Measurements from ENCODE around the gene PRR22.

The PRR22 gene

DNA sequence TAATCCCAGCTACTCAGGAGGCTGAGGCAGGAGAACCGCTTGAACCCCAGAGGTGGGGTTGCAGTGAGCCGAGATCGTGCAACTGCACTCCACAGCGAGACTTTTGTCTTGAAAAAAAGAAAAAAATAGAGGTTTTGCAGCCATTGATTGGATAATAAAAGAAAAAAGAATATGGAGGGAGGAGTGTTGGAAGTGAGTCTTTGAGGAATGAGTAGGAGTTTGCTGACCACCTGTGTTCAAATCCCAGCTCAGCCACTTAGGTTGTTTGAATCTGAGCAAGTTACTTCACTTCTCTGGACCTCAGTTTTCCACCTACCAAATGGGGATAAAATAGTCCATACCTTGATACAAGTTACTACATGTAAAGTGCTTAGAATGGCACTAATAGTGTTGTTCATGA is 26.6 kb upstream of the PRR22 start:
- DNase-seq, result no peak

DNA sequence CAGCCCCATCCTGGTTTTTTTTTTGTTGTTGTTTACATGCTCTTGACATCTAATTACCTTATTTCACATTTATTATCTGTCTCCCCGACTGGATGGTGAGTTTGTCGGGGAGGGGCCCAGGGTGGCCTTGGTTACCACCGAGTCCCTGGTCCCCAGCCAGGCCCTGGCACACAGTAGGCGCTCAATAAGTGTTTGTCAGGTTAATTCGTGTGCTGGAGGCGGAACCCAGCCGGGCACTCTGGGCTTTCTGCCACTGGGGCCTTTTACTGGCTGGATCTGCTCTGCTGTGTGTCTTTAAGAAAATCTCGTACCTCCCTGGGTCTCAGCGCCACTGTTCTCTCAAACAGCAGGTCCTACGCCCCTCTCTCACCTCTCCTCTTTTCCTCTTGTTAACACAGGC is 24.9 kb upstream of the PRR22 start:
- no peak for DNase-seq

DNA sequence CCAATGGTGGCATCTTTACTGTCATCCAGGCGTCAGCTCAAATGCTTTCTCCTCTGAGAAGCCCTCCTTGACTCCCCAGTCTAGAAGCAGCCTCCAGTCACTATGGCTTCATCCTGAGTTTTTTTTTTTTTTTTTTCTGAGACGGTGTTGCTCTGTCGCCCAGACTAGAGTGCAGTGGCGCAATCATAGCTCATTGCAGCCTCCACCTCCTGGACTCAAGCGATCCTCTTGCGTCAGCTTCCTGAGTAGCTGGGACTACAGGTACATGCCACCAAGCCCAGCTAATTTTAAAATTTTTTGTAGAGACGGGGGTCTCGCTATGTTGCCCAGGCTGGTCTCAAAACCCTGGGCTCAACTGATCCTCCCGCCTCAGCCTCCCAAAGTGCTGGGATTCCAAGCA is 24.5 kb upstream of the PRR22 start:
- DNase-seq, result no peak

DNA sequence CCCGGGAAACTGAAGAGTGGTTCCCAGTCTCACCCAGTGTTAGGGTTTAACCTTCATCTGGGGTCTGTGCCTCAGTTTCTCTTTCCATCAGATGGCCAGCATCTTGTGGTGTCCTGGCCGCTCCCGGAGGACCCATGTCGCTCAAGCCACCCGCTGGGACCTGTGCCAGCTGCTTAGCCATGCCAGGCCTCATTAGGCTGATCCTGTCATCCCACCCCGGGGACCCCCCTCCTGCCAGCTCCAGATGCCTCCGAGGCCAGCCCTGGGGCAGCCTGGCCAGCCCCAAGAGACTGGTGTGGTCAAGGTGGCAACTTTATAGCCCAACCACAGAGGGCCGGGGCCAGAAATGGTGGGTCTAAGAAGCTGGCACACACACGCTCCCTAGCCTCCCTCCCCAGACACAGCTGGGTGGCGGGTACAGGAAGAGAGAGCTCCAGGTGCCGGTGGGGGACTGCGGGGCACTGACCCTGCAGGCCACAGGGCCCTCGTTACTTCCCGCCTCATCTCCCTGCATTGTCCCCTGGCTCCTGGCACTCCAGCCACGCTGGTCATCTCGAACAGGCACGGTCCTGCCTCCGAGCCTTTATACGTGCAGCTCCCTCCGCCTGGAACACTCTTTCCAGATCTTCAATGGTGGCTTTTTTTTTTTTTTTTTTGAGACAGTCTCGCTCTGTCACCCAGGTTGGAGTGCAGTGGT is 23.7 kb upstream of the PRR22 start:
- DNase-seq, result no peak

DNA sequence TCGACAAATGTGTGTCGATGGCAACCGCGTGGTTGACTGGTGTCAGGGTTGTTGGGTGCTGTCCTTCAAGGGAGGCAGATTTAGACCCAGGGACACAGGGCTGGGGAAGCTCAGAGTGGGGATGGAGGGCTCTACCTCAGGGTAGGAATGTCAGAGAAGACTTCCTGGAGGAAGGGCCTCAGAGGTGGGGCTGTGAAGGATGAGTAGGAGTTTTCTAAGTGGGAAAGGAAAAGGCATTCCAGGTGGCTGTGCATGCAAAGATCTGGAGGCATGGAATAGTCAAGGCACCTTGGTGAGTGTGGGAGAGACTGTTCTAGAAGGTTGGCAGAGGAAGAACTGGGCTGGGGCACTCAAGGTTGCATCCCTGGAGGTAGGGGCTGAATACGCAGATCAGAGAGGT is 22.4 kb upstream of the PRR22 start:
- no peak for DNase-seq

DNA sequence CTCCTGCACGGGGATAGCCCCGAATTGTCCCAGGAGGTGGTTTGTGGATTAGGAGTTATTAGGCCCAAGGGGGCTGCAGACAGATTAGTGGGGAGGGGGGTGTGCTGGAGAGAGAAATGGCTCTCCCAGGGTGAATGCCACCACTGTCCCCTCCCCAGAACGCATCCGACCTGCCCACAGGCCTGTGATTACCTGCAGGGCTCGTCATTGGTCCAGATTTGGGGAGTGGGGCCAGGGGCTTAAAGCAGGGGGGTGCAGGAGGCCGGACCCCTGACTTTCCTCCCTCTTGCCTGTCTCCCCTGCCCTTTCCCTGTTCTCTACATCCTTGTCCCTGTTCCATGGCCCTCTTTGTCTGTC is 21.6 kb upstream of the PRR22 start:
- no peak for DNase-seq

DNA sequence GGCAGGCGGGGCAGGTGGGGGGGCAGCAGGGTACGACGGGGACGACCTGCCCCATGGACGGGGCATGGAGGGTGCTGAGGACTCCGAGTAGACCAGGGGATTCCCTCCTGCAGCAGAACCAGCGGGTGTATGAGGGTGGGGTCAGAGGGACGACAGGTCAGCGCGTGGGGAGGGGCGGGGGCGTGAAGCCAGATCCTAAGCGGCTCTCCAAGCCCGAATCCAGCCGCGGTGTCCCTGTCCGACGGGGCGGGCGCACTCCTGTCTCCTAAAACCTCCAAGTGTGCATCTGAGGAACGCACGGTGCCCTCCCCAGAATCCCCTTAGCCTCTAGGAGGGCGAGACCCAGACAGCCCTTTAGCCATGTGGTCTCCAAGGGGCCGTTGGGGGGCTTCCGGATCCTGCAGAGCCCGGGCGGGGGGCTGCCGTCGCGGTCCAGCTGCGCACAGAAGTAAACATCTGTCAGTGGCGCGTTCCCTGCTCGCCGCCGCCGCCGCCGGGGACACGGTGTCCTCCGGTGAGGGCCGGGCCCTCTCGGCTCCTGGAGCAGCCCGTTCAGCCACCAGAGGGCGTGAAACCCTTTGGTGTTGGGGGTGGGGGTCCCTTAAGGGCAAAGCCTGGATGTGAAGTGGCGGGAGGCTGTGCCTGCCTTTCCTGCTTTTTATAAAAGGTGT is 21.1 kb upstream of the PRR22 start:
- DNase-seq, result no peak

DNA sequence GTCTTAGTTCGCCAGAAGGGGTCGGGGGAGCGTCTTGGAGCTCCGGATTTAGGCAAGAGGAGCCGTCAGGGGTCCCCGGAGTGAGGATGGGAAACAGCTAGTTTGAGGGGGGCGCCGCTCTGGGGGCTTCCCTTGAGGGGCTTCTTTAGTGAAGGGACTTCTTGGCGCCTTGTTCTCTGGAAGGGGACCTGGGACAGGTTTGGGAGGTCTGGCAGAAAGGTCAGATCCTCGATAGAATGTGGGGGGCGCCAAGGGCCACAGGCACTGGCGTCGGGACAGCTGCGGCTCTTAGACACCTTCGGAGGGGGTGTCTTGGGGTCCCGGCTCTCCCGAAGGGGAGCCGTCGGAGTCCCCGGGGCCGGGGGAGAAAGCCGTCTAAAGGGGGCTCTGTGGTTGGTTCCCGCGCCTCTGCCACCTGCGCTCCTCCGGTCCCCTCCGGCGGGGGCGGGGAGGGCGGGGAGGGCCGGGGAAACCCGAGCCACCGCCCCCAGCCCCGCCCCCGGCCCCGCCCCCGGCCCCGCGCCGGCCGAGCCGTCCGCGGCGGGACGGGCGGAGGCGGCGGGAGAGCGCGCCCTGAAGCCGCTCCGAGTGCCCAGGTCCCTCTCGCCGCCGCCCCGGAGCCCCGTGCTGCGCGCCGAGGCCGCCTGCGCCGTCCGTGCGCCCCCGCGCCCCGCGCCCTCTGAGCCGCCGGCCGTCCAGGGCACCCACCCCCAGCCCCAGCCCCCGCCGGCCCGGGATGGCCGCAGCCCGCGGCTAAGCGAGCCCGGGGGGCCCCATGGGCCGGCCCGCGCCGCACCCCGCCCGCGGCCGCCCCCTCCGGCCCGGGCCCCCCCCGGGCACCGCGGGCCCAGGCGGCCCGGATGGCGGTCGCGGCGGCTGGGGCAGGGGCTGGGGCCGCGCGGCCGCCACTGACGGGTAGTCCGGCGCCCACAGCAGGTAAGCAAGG is 20.2 kb upstream of the PRR22 start, which contains the start of gene NRTN:
Gene NRTN (plus strand): TSS at position 552 of the 946 bp plus-strand sequence. CDS start 19,099 bp downstream, outside the sequence.
- DNase-seq, result no peak

DNA sequence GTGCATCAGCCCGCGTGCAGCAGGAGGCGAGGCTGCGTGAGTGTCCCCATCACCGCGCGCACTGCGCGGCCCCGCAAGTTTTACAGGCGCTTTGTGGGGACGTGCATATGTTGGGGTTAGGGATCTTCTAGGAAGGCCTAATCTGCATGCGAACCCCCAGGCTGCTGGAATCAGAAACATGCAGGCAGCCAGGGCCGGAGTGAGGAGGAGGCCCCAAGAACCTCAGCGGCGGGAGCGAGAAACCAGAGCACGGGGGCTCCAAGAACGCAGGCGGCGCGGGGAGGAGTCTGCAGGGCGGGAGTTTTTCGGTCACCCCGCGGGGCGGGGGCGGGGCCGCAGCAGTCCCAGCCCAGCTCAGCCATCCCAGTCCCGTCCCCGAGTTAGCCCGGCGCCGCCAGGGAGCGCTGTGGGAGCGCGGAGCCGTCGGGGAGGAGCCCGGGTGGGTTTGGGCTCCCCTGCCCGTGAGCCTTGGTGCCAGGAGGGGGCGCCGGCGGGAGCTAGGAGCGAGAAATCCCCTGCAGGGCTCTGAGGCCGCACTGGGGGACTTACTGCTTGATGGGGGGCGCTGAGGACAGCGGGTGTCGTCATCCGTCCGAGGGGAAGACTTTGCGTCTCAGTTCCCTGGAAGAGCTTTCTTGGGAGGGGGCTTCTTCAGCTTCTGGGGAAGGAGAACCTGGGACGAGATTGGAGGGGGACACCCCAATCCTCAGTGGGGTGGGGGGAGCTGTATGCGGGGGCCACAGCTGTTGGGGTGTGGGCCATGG is 19.4 kb upstream of the PRR22 start:
- peak; percentile 30 for DNase-seq

DNA sequence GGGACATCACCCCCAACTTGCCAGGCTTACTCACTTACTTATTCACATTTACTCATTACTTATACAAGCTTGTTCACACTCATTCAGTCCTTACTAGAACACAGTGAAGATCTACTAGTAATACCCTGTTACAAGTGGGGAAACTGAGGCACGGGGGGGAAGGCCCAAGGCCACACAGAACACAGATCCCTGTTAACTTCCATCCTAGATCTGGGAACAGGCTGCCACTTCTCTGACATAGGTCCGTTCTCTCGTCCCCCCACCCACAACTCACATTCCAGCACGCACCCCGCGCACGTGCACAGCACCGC is 18.9 kb upstream of the PRR22 start:
- DNase-seq, result no peak

DNA sequence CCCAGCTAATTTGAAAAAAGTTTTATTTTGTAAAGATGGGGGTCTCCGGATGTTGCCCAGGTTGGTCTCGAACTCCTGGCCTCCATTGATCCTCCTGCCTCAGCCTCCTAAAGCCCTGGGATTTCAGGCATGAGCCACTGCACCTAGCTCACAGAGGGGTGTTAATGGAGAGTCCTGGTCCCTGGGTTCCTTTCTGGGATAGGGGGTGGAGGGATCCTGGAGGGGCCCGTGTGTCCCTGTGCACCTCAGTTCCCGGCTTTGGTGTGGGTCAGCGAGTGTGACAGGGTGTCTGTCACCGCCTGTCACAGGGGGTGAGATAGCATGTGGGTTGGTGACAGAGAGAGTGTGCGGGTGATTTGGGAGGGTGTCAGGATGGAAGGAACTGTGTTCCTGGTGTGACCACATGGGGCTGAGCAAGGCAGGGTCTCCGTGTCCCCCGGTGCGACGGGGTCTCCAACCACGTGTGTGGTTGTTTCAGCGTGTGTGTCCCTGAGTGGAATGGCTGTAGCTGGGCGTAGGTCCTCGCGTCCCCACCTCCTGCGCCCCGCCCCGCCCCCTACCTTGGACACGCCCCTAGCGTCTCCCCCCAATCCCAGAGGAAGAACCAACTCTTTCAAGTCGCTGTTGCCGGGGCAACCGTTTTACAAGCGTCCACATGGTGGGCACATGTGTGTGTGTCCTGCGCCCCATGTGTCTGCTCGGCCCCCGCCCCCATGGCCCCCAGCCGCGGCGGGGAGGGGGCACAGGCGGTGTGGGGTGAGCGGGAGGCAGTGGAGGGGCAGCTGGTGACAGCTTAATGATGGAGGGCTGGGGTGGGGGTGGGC is 17.5 kb upstream of the PRR22 start:
- DNase-seq, result no peak

DNA sequence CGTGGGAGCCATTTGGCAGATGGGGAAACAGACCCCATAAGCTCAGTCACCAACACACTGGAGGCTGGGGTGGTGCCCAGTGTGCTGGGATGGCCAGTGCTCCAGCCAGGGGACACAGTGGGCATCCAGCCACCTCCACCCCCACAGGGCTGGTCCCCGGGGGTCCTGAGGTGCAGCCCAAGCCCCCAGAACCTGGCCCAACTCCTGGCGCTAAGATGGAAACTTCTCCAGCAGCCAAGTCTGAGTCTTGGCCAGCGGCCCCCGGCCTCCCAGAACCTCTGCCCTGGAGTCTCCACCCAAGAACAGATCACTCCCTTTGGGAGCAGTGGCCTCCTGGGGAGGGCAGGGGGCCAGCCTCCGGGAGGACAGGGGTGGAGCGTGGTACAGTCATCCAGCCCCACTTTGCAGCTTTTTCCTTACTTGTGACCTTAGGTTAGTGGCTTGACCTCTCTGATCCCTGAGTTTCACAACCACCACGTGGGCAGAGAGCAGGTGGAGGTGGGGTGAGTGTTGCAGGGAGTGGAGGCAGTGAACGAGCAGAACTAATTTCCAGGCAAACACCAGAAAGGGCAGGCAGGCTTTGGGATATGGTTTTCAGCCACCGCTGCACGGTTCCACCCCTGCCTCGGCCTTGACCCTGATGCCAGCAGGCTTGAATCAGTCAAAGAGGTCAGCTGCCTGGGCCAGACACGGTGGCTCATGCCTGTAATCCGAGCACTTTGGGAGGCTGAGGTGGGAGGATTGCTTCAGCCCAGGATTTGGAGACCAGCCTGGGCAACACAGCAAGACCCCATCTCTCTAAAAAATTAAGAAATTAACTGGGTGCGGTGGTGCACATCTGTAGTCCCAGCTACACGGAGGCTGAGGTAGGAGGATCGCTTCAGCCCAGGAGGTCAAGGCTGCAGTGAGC is 16.1 kb upstream of the PRR22 start:
- no peak for DNase-seq

DNA sequence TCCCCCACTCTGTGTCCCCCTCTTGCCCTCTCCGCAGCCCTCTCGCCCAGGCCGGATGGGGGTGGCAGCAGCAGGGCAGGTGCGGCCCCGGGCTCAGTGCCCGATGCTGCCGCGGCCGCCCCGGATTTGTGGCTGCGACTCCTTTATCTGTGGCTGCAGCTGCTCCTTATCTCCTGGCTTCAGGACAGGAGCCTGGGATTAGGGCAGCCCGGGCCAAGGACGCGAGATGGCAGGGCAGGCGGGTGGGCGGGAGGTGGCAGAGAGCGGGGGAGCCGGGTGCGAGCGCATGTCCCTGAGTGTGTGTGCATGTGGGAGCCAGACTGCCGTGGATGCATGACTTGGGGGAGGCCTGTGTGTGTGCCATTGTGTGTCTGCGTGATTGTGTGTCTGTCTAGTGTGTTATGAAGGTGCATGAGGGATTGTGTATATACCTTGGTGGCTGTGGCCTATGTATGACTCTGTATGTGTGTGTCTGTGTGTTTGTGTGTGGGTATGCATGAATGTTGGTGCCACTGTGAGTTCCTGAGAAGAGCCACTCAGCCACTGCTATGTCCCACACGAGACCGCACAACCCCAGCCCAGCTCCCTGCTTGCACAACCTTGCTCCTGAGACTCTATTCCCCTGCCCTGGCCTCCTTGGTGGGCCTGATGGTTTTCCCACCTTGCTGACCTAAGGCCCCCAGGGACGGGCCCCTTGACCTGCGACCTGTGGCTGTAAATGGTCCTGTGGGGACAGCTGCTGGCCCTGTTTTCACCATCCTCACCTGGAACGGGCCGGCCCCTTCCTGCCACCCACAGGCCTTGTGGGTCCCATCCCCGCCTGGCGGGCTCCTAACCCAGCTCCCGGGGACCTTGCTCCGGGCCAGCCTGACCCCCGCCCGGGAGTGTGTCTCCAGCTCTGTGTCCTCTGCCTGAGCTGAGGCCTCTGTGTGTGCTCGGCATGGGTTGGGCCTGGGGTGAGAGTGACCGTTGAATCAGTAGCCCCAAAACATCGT is 15.0 kb upstream of the PRR22 start:
- no peak for DNase-seq

DNA sequence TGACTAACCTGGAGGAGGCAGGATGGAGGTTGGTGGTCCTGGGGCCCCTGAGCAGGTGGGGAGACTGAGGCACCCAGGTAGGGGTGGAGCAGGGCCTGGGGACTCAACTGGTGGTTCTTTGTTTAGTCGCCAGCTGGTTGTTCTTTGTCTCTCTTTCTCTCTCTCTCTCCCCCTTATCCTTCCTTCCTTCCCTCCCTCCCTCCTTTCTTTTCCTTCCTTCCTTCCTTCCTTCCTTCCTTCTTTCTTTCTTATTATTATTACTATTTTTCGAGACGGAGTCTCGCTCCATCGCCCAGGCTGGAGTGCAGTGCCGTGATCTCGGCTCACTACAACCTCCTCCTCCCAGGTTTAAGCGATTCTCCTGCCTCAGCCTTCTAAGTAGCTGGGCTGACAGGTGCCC is 13.7 kb upstream of the PRR22 start:
- DNase-seq, result no peak

DNA sequence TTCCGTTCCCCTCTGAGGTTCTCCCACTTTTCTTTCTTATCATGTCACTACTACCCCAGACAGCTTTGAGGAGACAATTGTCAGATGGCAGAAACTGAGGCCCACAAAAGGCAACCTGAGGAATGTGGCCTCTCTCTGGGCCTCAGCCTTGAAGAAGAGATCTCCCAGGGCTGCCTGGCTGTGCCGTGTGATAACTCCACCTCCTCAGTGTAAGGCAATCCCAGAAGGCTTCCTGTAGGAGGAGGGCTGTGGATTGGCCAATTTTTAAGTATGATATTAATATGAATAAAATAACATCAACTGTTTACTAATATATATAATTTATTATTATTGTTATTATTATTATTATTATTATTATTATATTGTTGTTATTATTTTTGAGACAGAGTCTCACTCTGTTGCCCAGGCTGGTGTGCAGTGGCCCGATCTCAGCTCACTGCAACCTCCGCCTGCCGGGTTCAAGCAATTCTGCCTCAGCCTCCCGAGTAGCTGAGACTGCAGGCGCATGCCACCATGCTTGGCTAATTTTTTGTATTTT is 10.9 kb upstream of the PRR22 start:
- DNase-seq, result no peak

DNA sequence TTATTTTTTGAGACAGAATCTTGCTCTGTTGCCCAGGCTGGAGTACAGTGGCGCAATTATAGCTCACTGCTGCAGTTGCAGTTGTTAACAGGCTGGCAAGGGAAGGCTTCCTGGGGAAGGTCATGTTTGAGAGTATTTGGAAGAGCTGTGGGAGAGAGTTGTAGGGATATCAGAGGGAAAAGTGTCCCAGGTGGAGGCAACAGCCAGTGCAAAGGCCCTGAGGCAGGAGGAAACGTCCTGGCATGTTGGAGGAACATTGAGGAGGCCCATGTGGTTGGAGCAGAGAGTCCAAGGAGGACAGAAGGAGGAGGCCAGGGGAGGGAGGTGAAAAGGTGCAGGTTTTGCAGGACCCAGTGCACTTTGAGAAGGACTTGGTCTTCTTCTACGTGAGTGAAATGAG is 8.6 kb upstream of the PRR22 start:
- DNase-seq, result no peak

DNA sequence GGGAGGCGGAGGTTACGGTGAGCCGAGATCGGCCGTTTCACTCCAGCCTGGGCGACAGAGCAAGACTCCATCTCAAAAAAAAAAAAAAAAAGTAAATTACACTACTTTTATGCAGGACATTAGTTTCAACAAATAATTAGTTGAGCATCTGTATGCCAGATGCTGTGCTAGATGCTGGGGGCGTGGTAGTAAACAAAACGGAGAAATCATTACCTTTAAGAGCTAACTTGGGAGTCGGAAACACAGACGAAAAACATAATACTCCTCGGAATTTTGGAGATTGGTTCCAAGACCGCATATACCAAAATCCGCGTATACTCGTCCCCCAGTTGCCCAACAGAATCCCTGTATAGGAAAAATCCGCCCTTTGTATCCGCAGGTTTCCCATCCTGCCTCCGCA is 7.7 kb upstream of the PRR22 start:
- DNase-seq, result no peak

DNA sequence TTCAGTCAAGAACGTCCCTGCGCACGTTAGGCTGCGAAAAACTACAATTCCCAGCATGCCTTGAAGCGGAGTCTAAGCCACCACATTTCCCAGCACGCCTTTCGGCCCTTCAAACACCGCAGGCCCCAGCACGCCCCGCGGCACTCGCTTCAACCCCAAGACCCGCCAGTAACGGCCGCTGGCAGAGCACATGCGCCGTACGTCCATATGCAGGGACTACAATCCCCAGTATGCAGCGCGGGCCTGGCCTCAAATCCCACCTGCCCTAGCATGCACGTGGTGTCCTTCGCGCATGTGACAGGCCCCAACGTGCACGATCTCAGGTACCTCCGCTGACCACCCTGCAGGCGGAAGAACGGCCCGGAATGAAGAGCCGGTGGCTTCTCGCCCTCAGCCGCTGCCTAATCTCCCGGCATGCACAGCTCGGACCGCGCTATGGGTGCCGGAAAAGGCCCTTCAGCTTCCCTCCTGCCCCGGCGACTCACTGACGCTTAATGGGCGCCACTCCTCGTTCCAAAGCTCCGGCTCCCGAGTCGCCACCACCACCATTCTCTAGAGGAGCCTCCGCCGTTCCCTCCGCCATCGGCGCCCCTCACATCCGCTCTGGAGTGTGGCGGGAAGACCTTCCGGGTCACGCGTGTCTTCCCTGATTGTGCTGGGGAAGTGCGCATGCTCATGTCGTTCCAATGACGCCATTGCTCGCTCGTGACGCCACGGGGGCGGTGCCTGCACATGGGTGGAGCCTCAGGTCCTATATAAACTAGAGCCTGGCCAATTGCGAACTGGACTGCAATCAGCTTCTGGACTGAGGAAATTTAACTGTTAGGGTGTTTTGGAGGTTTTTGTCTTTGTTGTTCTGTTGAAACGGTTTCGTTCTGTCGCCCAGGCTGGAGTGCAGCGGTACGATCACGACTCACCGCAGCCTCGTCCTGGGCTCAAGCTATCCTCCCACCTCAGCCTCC is 6.3 kb upstream of the PRR22 start, which contains the start of gene DUS3L:
Gene DUS3L (minus strand): TSS at position 605 of the 962 bp plus-strand sequence. CDS start 22 bp downstream, at position 583.
- DNase-seq, result peak; percentile 84
